ENCODE results near the gene BCAM.
"Not testable (repeated sequence)": the region's sequence is repeated elsewhere in the genome, so short reads cannot be mapped to it uniquely, and the experiment has no call there.

The BCAM gene

GRCh38 chr19:44823373-44823698 is 14.4 kb downstream of the BCAM start:
- FAIRE-seq (no peak), DNase-seq (ENCODE audit: insufficient read length, low spot score) (no peak)
- TF ChIP-seq SPI1 (IDR thresholded peaks at IDR 0.05; ENCODE audit: low read depth, low read length) = no peak
- TF ChIP-seq PAX5 (IDR thresholded peaks at IDR 0.05; ENCODE audit: insufficient read depth, low read length, severe bottlenecking) = no peak
- TF ChIP-seq TAF1 (IDR thresholded peaks at IDR 0.05; ENCODE audit: low read depth, low read length) = no peak
- no peak for TF ChIP-seq POU2F2 (IDR thresholded peaks at IDR 0.05; ENCODE audit: low read depth, low read length)
- no peak for TF ChIP-seq POLR2AphosphoS5 (IDR thresholded peaks at IDR 0.05; ENCODE audit: low read depth, low read length)
- no peak for TF ChIP-seq POLR2A (IDR thresholded peaks at IDR 0.05; ENCODE audit: low read depth, low read length)

- DNase-seq (ENCODE audit: insufficient read length, low spot score) (no peak), FAIRE-seq (no peak)
Measured at GRCh38 chr19:44824761-44825160, 15.9 kb downstream of the BCAM start.

DNA sequence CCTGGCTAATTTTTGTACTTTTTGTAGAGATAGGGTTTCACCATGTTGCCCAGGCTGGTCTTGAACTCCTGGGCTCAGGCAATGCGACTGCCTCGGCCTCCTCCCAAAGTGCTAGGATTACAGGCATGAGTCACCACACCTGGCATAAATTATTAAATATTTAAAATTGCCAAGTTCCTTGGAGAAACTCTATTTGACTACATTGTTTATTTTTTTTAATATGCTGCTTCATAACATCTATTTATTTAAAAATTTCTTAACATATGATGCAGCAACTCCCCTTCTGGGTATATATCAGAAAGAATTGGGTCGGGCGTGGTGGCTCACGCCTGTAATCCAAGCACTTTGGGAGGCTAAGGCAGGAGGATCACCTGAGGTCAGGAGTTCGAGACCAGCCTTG is 24.0 kb downstream of the BCAM start:
- not testable (repeated sequence) for FAIRE-seq; DNase-seq (ENCODE audit: insufficient read length, low spot score)

More at GRCh38 chr19:44824761-44825160, 15.9 kb downstream of the BCAM start:
- TF ChIP-seq POU2F2 (IDR thresholded peaks at IDR 0.05; ENCODE audit: low read depth, low read length) = no peak
- TF ChIP-seq POLR2A (IDR thresholded peaks at IDR 0.05; ENCODE audit: low read depth, low read length) = no peak
- TF ChIP-seq PAX5 (IDR thresholded peaks at IDR 0.05; ENCODE audit: insufficient read depth, low read length, severe bottlenecking) = no peak
- TF ChIP-seq SPI1 (IDR thresholded peaks at IDR 0.05; ENCODE audit: low read depth, low read length) = no peak
- TF ChIP-seq POLR2AphosphoS5 (IDR thresholded peaks at IDR 0.05; ENCODE audit: low read depth, low read length) = no peak
- TF ChIP-seq TAF1 (IDR thresholded peaks at IDR 0.05; ENCODE audit: low read depth, low read length) = no peak

DNA sequence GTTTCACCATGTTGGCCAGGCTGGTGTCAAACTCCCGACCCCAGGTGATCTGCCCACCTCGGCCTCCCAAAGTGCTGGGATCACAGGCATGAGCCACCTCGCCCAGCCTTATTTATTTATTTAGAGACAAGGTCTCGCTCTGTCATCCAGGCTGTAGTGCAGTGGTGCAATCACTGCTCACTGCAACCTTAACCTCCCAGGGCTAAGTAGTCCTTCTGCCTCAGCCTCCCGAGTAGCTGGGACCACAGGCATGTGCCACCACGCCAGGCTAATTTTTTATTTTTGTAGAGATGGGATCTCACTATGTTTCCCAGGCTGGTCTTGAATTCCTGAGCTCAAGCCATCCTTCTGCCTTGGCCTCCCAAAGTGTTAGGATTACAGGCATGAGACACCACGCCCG is 25.5 kb downstream of the BCAM start:
- not testable (repeated sequence) for FAIRE-seq; DNase-seq (ENCODE audit: insufficient read length, low spot score)

GRCh38 chr19:44839276-44839675 is 30.4 kb downstream of the BCAM start:
- FAIRE-seq (no peak), DNase-seq (ENCODE audit: insufficient read length, low spot score) (no peak)
- TF ChIP-seq POLR2AphosphoS5 (IDR thresholded peaks at IDR 0.05; ENCODE audit: low read depth, low read length) (no peak), POLR2A (IDR thresholded peaks at IDR 0.05; ENCODE audit: low read depth, low read length) (no peak), POU2F2 (IDR thresholded peaks at IDR 0.05; ENCODE audit: low read depth, low read length) (no peak), TAF1 (IDR thresholded peaks at IDR 0.05; ENCODE audit: low read depth, low read length) (no peak), SPI1 (IDR thresholded peaks at IDR 0.05; ENCODE audit: low read depth, low read length) (no peak)

- DNase-seq (ENCODE audit: insufficient read length, low spot score) (no peak), FAIRE-seq (no peak)
- TF ChIP-seq POLR2AphosphoS5 (IDR thresholded peaks at IDR 0.05; ENCODE audit: low read depth, low read length) (no peak), TAF1 (IDR thresholded peaks at IDR 0.05; ENCODE audit: low read depth, low read length) (no peak), POLR2A (IDR thresholded peaks at IDR 0.05; ENCODE audit: low read depth, low read length) (no peak), POU2F2 (IDR thresholded peaks at IDR 0.05; ENCODE audit: low read depth, low read length) (no peak), SPI1 (IDR thresholded peaks at IDR 0.05; ENCODE audit: low read depth, low read length) (no peak), PAX5 (IDR thresholded peaks at IDR 0.05; ENCODE audit: insufficient read depth, low read length, severe bottlenecking) (no peak)
Measured at GRCh38 chr19:44840811-44841210, 31.9 kb downstream of the BCAM start.

DNA sequence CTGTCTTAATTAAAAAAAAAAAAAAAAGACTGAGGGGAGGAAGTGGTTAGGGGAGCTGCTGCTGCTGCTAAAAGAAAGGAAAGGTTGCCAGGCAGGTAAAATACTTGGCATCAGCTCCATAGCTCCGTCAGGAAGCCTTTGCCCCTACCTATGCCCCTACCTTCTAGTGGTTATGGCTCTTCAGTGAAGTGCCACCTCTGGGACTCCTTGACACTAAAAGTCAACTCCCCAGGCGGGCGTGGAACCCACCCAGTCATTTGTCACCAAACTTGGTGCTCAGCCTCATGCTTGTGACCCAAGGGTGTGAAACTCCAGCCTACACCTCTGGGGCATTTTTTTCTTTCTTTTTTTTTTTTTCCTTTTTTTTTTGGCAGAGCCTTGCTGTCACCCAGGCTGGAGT is 32.3 kb downstream of the BCAM start:
- FAIRE-seq (no peak), DNase-seq (ENCODE audit: insufficient read length, low spot score) (no peak)
- TF ChIP-seq POLR2AphosphoS5 (IDR thresholded peaks at IDR 0.05; ENCODE audit: low read depth, low read length) (no peak), TAF1 (IDR thresholded peaks at IDR 0.05; ENCODE audit: low read depth, low read length) (no peak), PAX5 (IDR thresholded peaks at IDR 0.05; ENCODE audit: insufficient read depth, low read length, severe bottlenecking) (no peak), POU2F2 (IDR thresholded peaks at IDR 0.05; ENCODE audit: low read depth, low read length) (no peak), SPI1 (IDR thresholded peaks at IDR 0.05; ENCODE audit: low read depth, low read length) (no peak), POLR2A (IDR thresholded peaks at IDR 0.05; ENCODE audit: low read depth, low read length) (no peak)

DNA sequence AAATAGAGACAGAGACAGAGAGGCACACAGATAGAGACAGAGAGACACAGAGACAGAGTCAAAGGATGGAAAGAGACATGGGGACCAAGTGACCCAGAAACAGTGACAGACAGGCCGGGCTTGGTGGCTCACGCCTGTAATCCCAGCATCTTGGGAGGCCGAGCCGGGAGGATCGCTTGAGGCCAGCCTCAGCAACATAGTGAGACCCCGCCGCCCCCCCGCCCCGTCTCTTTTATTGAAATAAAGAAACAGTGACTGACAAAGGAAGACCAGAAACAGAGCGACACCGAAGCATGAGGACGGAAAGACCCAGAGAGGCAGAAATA is 36.3 kb downstream of the BCAM start:
- FAIRE-seq (no peak), DNase-seq (ENCODE audit: insufficient read length, low spot score) (no peak)
- TF ChIP-seq POLR2AphosphoS5 (IDR thresholded peaks at IDR 0.05; ENCODE audit: low read depth, low read length) = no peak
- TF ChIP-seq POU2F2 (IDR thresholded peaks at IDR 0.05; ENCODE audit: low read depth, low read length) = no peak
- TF ChIP-seq POLR2A (IDR thresholded peaks at IDR 0.05; ENCODE audit: low read depth, low read length) = no peak

- DNase-seq (ENCODE audit: insufficient read length, low spot score) (peak; percentile 97), FAIRE-seq (peak; percentile 95)
- TF ChIP-seq POU2F2 (IDR thresholded peaks at IDR 0.05; ENCODE audit: low read depth, low read length) = no peak
- TF ChIP-seq SPI1 (IDR thresholded peaks at IDR 0.05; ENCODE audit: low read depth, low read length) = no peak
- TF ChIP-seq TAF1 (IDR thresholded peaks at IDR 0.05; ENCODE audit: low read depth, low read length) = no peak
- TF ChIP-seq PAX5 (IDR thresholded peaks at IDR 0.05; ENCODE audit: insufficient read depth, low read length, severe bottlenecking) = no peak
Measured at GRCh38 chr19:44845612-44846454, 36.9 kb downstream of the BCAM start, which contains the start of gene NECTIN2. TSS of gene NECTIN2 (plus strand) at chr19:44846297. CDS start at chr19:44846526, 229 bp downstream.

- DNase-seq (ENCODE audit: insufficient read length, low spot score) = no peak
- no peak for FAIRE-seq
- no peak for TF ChIP-seq POU2F2 (IDR thresholded peaks at IDR 0.05; ENCODE audit: low read depth, low read length)
- no peak for TF ChIP-seq POLR2AphosphoS5 (IDR thresholded peaks at IDR 0.05; ENCODE audit: low read depth, low read length)
- TF ChIP-seq POLR2A (IDR thresholded peaks at IDR 0.05; ENCODE audit: low read depth, low read length) = no peak
- no peak for TF ChIP-seq PAX5 (IDR thresholded peaks at IDR 0.05; ENCODE audit: insufficient read depth, low read length, severe bottlenecking)
- TF ChIP-seq SPI1 (IDR thresholded peaks at IDR 0.05; ENCODE audit: low read depth, low read length) = no peak
Measured at GRCh38 chr19:44846455-44847143, 37.7 kb downstream of the BCAM start.

All from GM12891 (cell line).